Vagina (tissue), 2 donors: ENCODE data around the gene DNAH2. TPM values are rescaled to one million over a fixed set of nuclear protein-coding genes. Genes with fewer than 3 reads are reported as not detected.

Experiments used
- DNase-seq, 2 donors: peaks; one replicate each; pipeline ENCODE4 v3.0.0-alpha.2; 2017; ENCODE audit errors: extremely low spot score in 2 of 2
- H3K27ac ChIP-seq: fragments of 200-600 bp; sonication (generic); one replicate; pipeline ENCODE4 v1.5.1; 2019
- H3K27me3 ChIP-seq: fragments of 200-600 bp; sonication (generic); one replicate; pipeline ENCODE4 v1.5.1; 2019
- H3K36me3 ChIP-seq, 2 donors: fragments of 200-600 bp; sonication (generic); one replicate each; pipeline ENCODE4 v1.5.1; 2017 to 2019
- H3K4me1 ChIP-seq: fragments of 200-600 bp; sonication (generic); one replicate; pipeline ENCODE4 v1.5.1; 2019
- H3K4me3 ChIP-seq, 2 donors: fragments of 200-600 bp; sonication (generic); 1 replicate in 1 of 2; 2 replicates in 1 of 2; pipeline ENCODE4 v1.5.1; 2016 to 2019
- H3K9me3 ChIP-seq: fragments of 200-600 bp; sonication (generic); one replicate; pipeline ENCODE4 v1.5.1; 2019
- CTCF ChIP-seq, 3 experiments: fragments of 450-650 bp in 2 of 3; fragments of 200-600 bp in 1 of 3; sonication (generic) in 1 of 3; IDR thresholded peaks; one replicate each; pipeline ENCODE4 v1.5.1; 2017 to 2019; ENCODE audit warnings: antibody characterized with exemption in 3 of 3, mild to moderate bottlenecking in 2 of 3, moderate library complexity in 2 of 3
- POLR2A ChIP-seq, 2 donors: fragments of 450-650 bp; IDR thresholded peaks; one replicate each; pipeline ENCODE4 v1.6.1; 2017; ENCODE audit warnings: antibody characterized with exemption in 2 of 2, mild to moderate bottlenecking in 2 of 2, moderate library complexity in 2 of 2
- POLR2AphosphoS5 ChIP-seq, 2 donors: sonication (generic); formaldehyde crosslinking; IDR thresholded peaks; one replicate each; pipeline ENCODE4 v1.9.0; 2017; ENCODE audit warnings: antibody characterized with exemption in 2 of 2, mild to moderate bottlenecking in 2 of 2, low read depth in 1 of 2; ENCODE audit not compliant: insufficient read depth in 1 of 2
- intact Hi-C: fragments of 100-400 bp; cut with DNase I; formaldehyde crosslinking; loops from one replicate; pipeline ENCODE4 v1.15.1; 2023
- total RNA-seq: library from RNA; depleted of rRNA; stranded (reverse); fragments of >200 nt; gene quantifications from one replicate; pipeline ENCODE4 v1.2.3, GENCODE V29; 2016

DNAH2 gene
- total RNA-seq, 1 donor from 2014 or later: 0.49 TPM

DNA sequence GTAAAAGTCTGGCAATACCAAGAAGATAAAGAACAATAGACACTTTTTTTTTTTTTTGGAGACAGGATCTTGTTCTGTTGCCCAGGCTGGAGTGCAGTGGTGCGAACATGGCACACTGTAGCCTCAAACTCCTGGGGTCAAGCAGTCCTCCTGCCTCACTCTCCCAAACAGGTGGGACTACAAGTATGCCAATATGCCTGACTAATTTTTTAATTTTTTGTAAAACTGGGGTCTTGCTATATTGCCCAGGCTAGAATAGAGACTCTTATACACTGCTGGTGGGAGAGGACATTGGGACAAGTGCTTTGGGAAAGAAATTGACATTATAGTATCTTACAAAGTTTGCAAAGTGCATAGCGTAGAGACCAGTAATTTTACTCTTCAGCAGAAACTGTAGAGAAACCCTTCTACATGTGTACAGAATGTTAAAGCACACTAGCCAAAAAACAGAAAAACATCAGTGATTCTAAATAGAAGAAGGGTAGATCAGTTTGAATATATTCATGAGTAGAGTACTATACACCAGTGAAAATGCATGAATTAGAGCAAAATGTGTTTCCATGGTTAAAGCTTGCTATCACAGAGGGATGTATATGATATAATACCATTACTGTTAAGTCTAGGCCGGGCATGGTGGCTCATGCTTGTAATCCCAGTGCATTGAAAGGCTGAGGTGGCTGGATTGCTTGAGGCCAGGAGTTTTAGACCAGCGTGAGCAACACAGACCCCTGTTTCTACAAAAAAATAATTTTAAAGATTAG, 19.5 kb upstream of the DNAH2 start:
- DNase-seq: no peak

GRCh38 chr17:7700510-7700909, 17.0 kb upstream of the DNAH2 start:
- no peak overlapping the region for H3K4me3 ChIP-seq
- no peak for TF ChIP-seq POLR2A (IDR thresholded peaks at IDR 0.05)
- TF ChIP-seq CTCF (IDR thresholded peaks at IDR 0.05): no peak
- TF ChIP-seq POLR2AphosphoS5 (IDR thresholded peaks at IDR 0.05; ENCODE audit: insufficient read depth in 1 of 2, low read depth in 1 of 2): no peak
- peaks cover 5% of the 10 kb centered on the region for H3K27me3 ChIP-seq
- intact Hi-C loops: no loop called here
- H3K36me3 ChIP-seq: peaks cover 0 to 17% of the 10 kb centered on the region in 2 donors
- H3K9me3 ChIP-seq: no peaks in the 10 kb centered on the region
- no peak for DNase-seq
- peaks cover 20% of the 10 kb centered on the region for H3K4me1 ChIP-seq
- H3K27ac ChIP-seq: no peak overlapping the region

More for the DNA sequence above, 19.5 kb upstream of the DNAH2 start:
- no peaks in the 10 kb centered on the region for H3K9me3 ChIP-seq
- TF ChIP-seq POLR2A (IDR thresholded peaks at IDR 0.05) (no peak), POLR2AphosphoS5 (IDR thresholded peaks at IDR 0.05; ENCODE audit: insufficient read depth in 1 of 2, low read depth in 1 of 2) (no peak), CTCF (IDR thresholded peaks at IDR 0.05) (no peak)
- H3K4me1 ChIP-seq: no peaks in the 10 kb centered on the region
- intact Hi-C loops: no loop called here
- H3K4me3 ChIP-seq: no peak overlapping the region
- no peak overlapping the region for H3K27ac ChIP-seq
- H3K36me3 ChIP-seq: peaks cover 0 to 17% of the 10 kb centered on the region in 2 donors
- H3K27me3 ChIP-seq: no peaks in the 10 kb centered on the region

DNA sequence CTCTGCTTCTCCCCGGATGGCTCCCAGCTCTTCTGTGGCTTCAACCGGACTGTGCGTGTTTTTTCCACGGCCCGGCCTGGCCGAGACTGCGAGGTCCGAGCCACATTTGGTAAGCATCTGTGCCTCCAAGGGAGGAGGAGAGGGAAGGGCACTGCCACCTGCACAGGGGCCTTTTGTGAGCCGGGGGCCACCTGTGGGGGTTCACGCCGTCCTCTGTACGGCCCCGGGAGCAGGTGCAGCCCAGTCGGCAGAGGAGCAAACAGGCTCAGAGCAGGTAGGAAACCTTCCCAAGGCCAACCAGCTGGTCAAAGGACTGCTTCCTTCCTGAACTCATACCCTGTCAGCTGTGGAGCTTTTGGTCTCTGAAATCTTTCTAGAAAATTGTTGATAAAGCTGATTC, 15.9 kb upstream of the DNAH2 start:
- Histone ChIP-seq H3K36me3 (peaks cover 0 to 17% of the 10 kb centered on the region in 2 donors), H3K27me3 (peaks cover 6% of the 10 kb centered on the region), H3K4me3 (no peak overlapping the region), H3K27ac (no peak overlapping the region), H3K9me3 (no peaks in the 10 kb centered on the region), H3K4me1 (peaks cover 24% of the 10 kb centered on the region)
- intact Hi-C loops: no loop called here
- no peak for DNase-seq
- TF ChIP-seq CTCF (IDR thresholded peaks at IDR 0.05) (no peak), POLR2A (IDR thresholded peaks at IDR 0.05) (no peak), POLR2AphosphoS5 (IDR thresholded peaks at IDR 0.05; ENCODE audit: insufficient read depth in 1 of 2, low read depth in 1 of 2) (no peak)

- Histone ChIP-seq H3K4me3 (no peak overlapping the region), H3K36me3 (peaks cover 0 to 17% of the 10 kb centered on the region in 2 donors), H3K4me1 (peaks cover 24% of the 10 kb centered on the region), H3K27me3 (peaks cover 6% of the 10 kb centered on the region), H3K27ac (no peak overlapping the region), H3K9me3 (no peaks in the 10 kb centered on the region)
- intact Hi-C loops: no loop called here
- no peak for DNase-seq
- TF ChIP-seq CTCF (IDR thresholded peaks at IDR 0.05) (no peak), POLR2A (IDR thresholded peaks at IDR 0.05) (no peak), POLR2AphosphoS5 (IDR thresholded peaks at IDR 0.05; ENCODE audit: insufficient read depth in 1 of 2, low read depth in 1 of 2) (no peak)
Observed at GRCh38 chr17:7702776-7703175, 14.8 kb upstream of the DNAH2 start.
